Choroid plexus epithelial cell (primary cell): ENCODE data around the gene DNAJB13.

Experiments used
- DNase-seq: peaks from one replicate; pipeline ENCODE4 v3.0.0-alpha.2; 2010; ENCODE audit warnings: low read depth
- H3K4me3 ChIP-seq: 2 replicates; pipeline ENCODE4 v1.5.1; 2011; ENCODE audit warnings: low read depth, mild to moderate bottlenecking, control low read depth, low read length, moderate library complexity
- TF ChIP-seq, protein P1 (sequence below): conservative IDR thresholded peaks from 2 replicates; pipeline ENCODE4 v1.5.1; 2011; ENCODE audit warnings: low read depth, mild to moderate bottlenecking, control low read depth, inconsistent platforms, low read length, moderate library complexity

DNAJB13 gene

DNA sequence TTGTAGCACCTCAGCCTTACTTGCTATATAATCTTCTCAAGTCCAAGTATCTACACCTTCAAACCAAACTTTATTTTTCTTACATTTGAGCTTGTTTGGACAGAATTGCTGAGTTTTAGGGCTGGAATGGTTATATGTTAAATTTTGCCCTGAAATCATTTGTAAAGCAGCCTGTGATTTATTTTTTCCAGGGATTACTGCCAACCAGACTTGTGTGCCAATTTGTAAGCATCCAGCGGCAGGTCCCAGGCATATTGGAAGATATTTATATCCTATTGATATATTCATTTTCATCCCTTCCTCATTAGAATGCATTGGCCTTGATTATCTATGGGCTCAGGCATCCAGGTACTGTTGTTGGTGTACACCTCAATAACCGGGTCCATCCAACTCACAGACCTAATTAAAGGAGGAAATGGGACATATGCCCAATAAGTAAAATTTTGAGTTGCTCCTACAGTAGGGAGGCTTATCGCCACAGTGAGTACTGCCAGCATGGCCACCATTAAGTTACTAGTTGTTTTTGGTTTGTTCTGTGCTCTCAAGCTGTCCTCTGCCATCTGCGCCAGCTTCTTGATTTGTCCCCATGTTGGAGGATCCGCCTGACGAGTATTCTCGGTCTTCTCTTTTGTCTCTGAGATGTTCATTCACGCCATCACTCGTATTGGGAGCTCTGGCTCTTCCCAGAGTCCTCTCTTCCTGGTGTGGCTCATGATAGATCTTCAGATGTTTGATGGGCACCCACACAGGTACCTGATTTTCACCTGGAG lies 9.8 kb upstream of the DNAJB13 start:
- TF ChIP-seq, protein P1, sequence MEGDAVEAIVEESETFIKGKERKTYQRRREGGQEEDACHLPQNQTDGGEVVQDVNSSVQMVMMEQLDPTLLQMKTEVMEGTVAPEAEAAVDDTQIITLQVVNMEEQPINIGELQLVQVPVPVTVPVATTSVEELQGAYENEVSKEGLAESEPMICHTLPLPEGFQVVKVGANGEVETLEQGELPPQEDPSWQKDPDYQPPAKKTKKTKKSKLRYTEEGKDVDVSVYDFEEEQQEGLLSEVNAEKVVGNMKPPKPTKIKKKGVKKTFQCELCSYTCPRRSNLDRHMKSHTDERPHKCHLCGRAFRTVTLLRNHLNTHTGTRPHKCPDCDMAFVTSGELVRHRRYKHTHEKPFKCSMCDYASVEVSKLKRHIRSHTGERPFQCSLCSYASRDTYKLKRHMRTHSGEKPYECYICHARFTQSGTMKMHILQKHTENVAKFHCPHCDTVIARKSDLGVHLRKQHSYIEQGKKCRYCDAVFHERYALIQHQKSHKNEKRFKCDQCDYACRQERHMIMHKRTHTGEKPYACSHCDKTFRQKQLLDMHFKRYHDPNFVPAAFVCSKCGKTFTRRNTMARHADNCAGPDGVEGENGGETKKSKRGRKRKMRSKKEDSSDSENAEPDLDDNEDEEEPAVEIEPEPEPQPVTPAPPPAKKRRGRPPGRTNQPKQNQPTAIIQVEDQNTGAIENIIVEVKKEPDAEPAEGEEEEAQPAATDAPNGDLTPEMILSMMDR = no peak
- no peak for DNase-seq
- H3K4me3 ChIP-seq = no peak overlapping the region

DNA sequence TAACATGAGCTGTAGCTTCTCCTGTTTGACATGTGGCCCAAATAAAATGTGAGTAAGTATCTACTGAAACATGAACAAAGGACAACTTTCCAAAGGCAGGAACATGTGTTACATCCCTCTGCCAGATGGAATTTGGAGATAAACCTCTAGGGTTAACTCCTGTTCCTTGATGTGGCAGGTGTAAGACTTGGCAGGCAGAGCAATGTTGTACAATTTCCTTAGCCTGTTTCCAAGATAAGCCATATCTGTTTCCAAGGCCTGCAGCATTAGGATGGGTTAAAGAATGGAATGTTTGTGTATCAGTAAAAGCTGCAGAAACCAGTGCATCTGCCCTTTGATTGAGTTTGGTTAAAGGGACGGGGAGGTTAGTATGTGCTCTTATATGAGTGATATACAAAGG lies 8.8 kb upstream of the DNAJB13 start:
- TF ChIP-seq, protein P1 = no peak
- DNase-seq = no peak
- H3K4me3 ChIP-seq = no peak overlapping the region

DNA sequence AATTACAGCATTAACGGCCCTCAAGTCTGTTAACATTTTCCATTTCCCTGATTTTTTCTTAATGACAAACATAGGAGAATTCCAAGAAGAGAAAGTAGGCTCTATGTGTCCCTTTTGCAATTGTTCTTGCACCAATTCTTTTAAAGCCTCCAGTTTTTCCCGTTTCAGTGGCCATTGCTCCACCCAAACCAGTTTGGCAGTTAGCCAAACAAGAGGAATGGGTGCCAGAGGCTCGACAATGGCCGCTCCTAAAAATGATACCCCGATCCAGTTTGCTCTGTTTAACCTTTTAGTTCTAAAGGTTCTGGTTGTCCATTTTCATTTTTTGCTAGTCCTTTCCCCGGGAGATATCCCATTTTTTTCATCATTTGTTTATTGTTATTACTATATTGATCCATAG lies 6.7 kb upstream of the DNAJB13 start:
- DNase-seq = no peak
- no peak overlapping the region for H3K4me3 ChIP-seq
- TF ChIP-seq, protein P1 = no peak

DNA sequence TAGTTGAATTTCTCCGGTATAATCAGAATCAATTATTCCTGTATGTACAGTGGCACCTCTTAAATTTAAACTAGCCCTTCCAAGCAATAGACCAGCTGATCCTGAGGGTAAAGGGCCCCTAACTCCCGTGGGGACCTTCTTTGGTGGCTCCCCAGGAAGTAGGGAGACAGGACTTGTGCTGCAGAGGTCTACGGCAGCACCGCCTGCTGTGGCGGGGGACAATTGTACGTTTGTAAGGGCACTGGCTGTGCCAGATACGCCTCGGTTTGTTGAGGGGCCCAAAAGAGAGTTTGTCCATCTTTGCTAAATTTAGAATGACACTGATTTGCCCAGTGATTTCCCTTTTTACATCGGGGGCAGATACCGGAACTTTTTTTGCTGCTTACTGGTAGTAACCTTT lies 5.9 kb upstream of the DNAJB13 start:
- no peak for DNase-seq
- H3K4me3 ChIP-seq = no peak overlapping the region
- TF ChIP-seq, protein P1 = no peak

DNA sequence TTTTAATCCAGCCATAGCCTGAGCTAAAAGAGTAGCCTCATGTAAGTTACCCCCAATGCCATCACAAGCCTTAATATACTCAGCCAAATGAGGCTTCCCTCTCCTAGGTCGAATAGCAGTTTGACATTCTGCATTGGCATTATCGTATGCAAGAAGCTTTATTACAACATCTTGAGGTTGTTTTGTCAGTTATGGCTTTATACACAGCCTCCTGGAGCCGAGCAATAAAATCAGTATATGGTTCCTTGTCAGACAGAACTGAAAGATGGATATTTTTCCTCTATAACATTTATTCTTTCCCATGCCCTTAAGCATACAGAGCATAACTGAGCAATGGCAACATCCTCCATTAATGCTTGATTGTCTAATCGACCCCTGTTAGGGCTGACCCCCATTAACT lies 5.4 kb upstream of the DNAJB13 start:
- TF ChIP-seq, protein P1 = no peak
- no peak overlapping the region for H3K4me3 ChIP-seq
- DNase-seq = no peak

DNA sequence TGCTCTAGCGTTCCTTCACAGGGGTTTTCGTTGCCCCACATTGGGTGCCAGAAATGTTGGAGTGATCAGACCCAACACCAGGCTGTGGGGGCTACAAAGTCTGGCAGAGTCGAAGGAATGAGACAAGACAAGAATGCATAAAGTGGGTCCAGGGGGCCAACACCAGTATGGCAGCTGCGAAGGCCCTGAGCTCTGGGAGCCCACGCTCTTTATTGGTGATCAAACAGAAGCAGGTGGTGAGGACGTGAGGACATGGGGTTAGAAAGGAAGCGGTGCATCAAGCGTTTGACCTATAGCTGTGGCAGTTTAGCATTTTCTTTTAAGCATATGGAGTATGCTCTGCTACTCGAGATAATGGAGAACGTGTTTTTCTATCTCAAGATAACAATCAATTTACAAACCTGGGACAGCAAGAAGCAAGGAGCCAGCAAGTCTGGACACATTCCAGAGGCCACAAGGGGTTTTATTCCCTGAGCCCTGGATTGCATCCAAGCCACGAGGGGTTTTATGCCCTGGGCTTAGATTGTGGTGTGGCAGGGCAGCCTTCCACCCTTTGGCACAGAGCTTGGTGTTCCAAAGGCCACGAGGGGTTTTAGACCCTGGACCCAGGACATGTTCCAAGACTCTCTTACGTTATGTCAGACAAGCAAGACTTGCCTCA lies 3.9 kb upstream of the DNAJB13 start:
- DNase-seq = no peak
- TF ChIP-seq, protein P1 = no peak
- no peak overlapping the region for H3K4me3 ChIP-seq

DNA sequence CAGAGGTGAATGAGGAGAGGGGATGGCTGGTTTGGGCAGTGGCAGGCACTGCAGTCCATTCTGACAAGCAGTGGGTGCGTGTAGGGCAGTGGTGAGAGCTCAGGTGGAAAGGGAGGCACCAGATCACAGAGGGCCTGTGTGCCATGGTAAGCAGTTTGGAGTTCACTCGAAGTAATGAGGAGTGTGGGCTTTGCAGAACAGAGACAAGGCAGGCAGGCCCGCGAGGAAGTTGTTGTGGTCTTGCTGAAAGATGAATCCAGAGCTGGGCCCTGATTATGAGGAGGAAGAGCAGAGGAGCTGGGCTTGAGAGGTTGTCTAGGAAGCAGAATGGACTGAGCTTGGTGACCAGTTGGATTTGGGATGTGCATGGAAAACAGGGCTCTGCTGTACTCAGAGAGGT lies 1.6 kb upstream of the DNAJB13 start:
- DNase-seq = no peak
- H3K4me3 ChIP-seq = no peak overlapping the region
- TF ChIP-seq, protein P1 = no peak
